Measurements from ENCODE around the gene RAB8B. TPM values are rescaled to one million over a fixed set of nuclear protein-coding genes. Genes with fewer than 3 reads are reported as not detected.

Gene RAB8B
- total and polyA plus RNA-seq, 2 of the 13 experiments (the other 11 are each of a cell fraction or from before 2014, with no cell fraction given), result 6.8 to 14.2 TPM

GRCh38 chr15:63244976-63245645 lies 55.7 kb downstream of the RAB8B start:
- Histone ChIP-seq H3K9ac (ENCODE audit: insufficient read depth, low read depth, low read length) (no peak overlapping the region), H3K9me3 (ENCODE audit: low read length) (no peaks in the 10 kb centered on the region), H3K27me3 (ENCODE audit: control insufficient read depth in 1 of 2, insufficient read depth in 2 of 2, low read length in 2 of 2) (no peaks in the 10 kb centered on the region), H3K36me3 (replicated peaks in 1 of 2; ENCODE audit: control insufficient read depth in 1 of 2, insufficient read depth in 2 of 2, low read length in 2 of 2) (0 out of 5 replicates have a peak, but pooled peaks cover 0 to 3% of the 10 kb centered on the region in 2 experiments), H3K27ac (ENCODE audit: extremely low read length, insufficient read depth, low read length) (no peak overlapping the region), H3K4me1 (ENCODE audit: insufficient read depth, low read length) (peaks cover 10% of the 10 kb centered on the region), H3K4me3 (replicated peaks in 1 of 3; ENCODE audit: insufficient read depth in 1 of 3, low read depth in 2 of 3, low read length in 3 of 3) (no peak overlapping the region), H4K20me1 (ENCODE audit: insufficient read depth, low read length) (no peaks in the 10 kb centered on the region), H3K4me2 (ENCODE audit: low read depth, low read length) (no peak overlapping the region), H2AFZ (ENCODE audit: low read length) (no peak overlapping the region), H3K79me2 (ENCODE audit: insufficient read depth, low read length) (no peaks in the 10 kb centered on the region)
- FAIRE-seq, result no peak
- in situ Hi-C loops (cut with HindIII; ENCODE audit: extremely low pct_ligation_motif_present, low pct_unique_long_range_greater_than_20kb) (no loop called here), intact Hi-C loops (cut with micrococcal nuclease; ENCODE audit: unreplicated experiment) (no loop called here)
- no peak for DNase-seq (ENCODE audit: low spot score)
- POLR2A ChIA-PET, result no interaction called here
- no TSS peak for BruUV-seq (replicated peaks)
- CTCF ChIA-PET (ENCODE audit: low intra/inter-chr PET ratio, low total read pairs), result no interaction called here
- no peak for ATAC-seq
- TF ChIP-seq ZNF232 (CRISPR knock-in tag; IDR thresholded peaks at IDR 0.05; ENCODE audit: borderline replicate concordance) (no peak), DNMT3B (CRISPR knock-in tag; conservative IDR thresholded peaks at IDR 0.05) (no peak), PAF1 (CRISPR knock-in tag; IDR thresholded peaks at IDR 0.05) (no peak), JUNB (CRISPR knock-in tag; IDR thresholded peaks at IDR 0.05; ENCODE audit: borderline replicate concordance) (no peak), ZNF589 (CRISPR knock-in tag; conservative IDR thresholded peaks at IDR 0.05) (no peak), STAT6 (CRISPR knock-in tag; IDR thresholded peaks at IDR 0.05; ENCODE audit: borderline replicate concordance) (no peak), NPAS2 (CRISPR knock-in tag; IDR thresholded peaks at IDR 0.05; ENCODE audit: borderline replicate concordance) (no peak), CREM (IDR thresholded peaks at IDR 0.05) (no peak), CREM (CRISPR knock-in tag; IDR thresholded peaks at IDR 0.05) (no peak), ZNF326 (CRISPR knock-in tag; IDR thresholded peaks at IDR 0.05; ENCODE audit: borderline replicate concordance) (no peak), ZSCAN31 (CRISPR knock-in tag; IDR thresholded peaks at IDR 0.05; ENCODE audit: low read depth) (no peak), RBFOX2 (IDR thresholded peaks at IDR 0.05; ENCODE audit: low read depth, low read length) (no peak), ZFP90 (CRISPR knock-in tag; IDR thresholded peaks at IDR 0.05; ENCODE audit: borderline replicate concordance) (no peak), POLR2AphosphoS5 (IDR thresholded peaks at IDR 0.05; ENCODE audit: low read depth, low read length) (no peak), ZNF337 (CRISPR knock-in tag; IDR thresholded peaks at IDR 0.05; ENCODE audit: borderline replicate concordance, low read depth) (no peak)
- 95% methylated on average over 5 of the region's 5 CpGs for WGBS (ENCODE audit: low lambda C conversion rate)

All from HepG2 (cell line).